HG02571 (cell line): ENCODE data around the gene TMEM132A.

Experiments used
- ATAC-seq: cut with Tn5 transposase; IDR thresholded peaks from one replicate; pipeline ENCODE4 v1.9.1; 2021; ENCODE audit warnings: mild to moderate bottlenecking, moderate library complexity; ENCODE audit not compliant: unreplicated experiment

TMEM132A gene

DNA sequence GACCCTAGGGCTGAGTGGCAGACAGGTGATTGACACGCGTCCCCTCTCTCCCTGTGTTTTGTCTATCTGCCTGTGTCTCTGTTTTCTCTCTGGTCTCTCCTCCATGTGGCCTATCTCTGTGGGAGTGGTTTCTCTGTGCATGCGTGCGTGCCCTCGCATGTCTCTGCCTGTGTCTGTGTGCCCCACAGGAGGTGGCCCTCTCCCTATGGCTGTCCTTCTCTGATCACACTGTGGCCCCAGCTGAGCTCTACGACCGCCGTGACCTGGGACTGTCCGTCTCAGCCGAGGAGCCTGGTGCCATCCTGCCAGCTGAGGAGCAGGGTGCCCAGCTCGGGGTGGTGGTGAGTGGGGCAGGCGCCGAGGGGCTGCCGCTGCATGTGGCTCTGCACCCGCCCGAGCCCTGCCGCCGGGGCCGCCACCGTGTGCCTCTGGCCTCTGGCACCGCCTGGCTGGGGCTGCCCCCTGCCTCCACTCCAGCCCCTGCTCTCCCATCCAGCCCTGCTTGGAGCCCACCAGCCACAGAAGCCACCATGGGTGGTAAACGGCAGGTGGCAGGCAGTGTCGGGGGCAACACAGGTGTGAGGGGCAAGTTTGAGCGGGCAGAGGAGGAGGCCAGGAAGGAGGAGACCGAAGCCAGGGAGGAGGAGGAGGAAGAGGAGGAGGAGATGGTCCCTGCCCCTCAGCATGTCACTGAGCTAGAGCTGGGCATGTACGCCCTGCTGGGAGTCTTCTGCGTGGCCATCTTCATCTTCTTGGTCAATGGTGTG lies 11.6 kb downstream of the TMEM132A start:
- ATAC-seq = no peak

DNA sequence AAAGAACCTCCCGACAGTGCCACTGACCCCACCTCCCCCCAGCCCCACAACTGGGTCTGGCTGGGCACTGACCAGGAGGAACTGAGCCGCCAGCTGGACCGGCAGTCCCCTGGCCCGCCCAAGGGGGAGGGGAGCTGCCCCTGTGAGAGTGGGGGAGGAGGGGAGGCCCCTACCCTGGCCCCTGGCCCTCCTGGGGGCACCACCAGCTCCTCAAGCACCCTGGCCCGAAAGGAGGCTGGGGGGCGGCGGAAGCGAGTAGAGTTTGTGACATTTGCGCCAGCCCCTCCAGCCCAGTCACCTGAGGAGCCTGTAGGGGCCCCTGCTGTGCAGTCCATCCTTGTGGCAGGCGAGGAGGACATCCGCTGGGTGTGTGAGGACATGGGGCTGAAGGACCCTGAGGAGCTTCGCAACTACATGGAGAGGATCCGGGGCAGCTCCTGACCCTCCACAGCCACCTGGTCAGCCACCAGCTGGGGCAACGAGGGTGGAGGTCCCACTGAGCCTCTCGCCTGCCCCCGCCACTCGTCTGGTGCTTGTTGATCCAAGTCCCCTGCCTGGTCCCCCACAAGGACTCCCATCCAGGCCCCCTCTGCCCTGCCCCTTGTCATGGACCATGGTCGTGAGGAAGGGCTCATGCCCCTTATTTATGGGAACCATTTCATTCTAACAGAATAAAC lies 12.3 kb downstream of the TMEM132A start:
- no peak for ATAC-seq

DNA sequence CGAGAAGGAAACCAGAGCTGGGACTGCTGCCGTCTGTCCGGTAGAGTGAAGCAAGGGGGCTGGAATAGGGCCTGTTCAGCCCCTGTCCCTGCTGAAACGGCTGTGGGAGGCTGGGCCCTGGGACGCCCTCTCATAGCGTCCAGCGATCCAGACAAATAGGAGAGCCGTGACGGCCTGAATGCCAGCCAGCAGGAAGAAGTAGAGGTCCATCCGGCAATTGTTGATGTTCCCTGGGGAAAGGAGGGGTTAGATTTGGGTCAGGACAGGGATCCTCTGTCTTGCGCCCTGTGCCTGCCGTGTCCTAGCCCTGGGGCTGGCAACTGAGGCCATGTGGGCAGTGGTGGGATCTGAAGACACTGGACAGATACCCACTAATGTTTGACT lies 12.9 kb downstream of the TMEM132A start:
- ATAC-seq = no peak

DNA sequence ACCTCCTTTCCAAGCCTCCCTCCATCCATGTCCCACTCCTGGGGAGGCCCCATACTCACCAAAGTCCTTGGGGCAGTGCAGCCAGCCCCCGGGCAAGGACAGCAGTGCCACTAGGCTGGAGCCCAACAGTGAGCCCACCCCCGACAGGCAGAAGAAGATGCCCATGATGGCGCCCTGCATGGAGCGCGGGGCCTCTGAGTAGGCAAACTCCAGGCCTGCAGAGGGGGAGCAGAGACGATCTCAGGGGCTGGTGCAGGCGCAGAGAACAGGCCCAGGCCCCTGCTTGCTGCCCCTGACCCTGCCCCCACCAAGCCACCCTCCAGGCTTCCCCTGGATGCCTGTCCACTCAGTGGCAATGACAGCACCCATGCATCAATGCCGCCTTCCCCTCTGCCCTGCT lies 13.6 kb downstream of the TMEM132A start:
- ATAC-seq = no peak

- ATAC-seq = no peak
Observed at GRCh38 chr11:60938500-60938899, 14.2 kb downstream of the TMEM132A start.

GRCh38 chr11:60939301-60939700 lies 15.0 kb downstream of the TMEM132A start:
- no peak for ATAC-seq

- no peak for ATAC-seq
Observed at GRCh38 chr11:60939855-60940254, 15.6 kb downstream of the TMEM132A start.

- no peak for ATAC-seq
Observed at GRCh38 chr11:60941371-60942119, 17.3 kb downstream of the TMEM132A start.

DNA sequence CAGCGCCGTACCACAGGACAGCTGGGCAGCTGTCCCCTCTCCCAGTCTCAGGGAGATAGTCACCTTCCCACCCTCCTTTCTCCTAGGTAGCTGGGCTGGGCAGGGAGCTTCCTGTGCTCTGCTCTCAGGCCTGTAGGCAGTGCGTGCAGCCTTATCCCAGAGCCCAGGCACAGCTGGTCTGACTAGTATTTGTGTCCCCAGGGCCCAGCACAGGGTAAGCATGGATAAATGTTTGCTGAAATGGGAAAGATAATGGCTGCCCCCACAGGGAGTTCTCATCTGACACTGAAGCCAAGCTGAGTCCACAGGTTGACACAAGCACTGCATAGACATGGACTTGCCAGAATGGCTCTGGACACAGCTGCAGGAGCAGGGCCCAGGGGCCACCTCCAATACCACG lies 18.0 kb downstream of the TMEM132A start:
- no peak for ATAC-seq

DNA sequence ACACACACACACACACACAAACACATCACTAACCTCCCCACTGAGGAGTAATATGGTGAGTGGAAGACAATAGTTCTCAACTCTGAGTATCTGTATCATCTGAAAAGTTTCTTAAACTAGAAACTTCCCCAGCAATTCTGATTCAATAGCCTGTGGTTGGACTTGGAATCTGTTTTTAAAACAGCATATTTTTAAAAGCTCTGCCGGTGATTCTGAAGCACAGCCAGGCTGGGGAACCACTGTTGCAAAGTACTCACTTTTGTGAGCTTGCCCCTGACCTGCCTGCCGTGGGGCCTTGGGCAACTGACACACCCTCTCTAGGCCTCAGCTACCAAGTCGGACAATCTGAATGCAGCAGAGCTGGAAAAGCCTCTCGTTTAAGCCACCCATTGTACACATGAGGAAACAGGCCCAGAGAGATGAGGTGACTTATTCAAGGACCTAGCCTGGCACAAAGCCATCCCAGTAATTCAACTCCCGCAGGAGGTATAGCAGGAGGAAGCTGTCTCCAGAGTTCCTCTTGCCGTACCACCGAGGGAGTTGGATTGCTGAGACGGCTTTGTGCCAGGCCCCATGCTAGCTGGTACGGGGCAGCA lies 18.8 kb downstream of the TMEM132A start:
- no peak for ATAC-seq

- ATAC-seq = no peak
Observed at GRCh38 chr11:60944490-60945294, 20.4 kb downstream of the TMEM132A start.

GRCh38 chr11:60945295-60945667 lies 21.0 kb downstream of the TMEM132A start:
- ATAC-seq = no peak

GRCh38 chr11:60946601-60947264 lies 22.5 kb downstream of the TMEM132A start:
- ATAC-seq = no peak

- ATAC-seq = no peak
Observed at GRCh38 chr11:60947700-60948099, 23.4 kb downstream of the TMEM132A start.

- ATAC-seq = no peak
Observed at GRCh38 chr11:60948250-60948649, 24.0 kb downstream of the TMEM132A start.

- no peak for ATAC-seq
Observed at GRCh38 chr11:60950024-60950423, 25.8 kb downstream of the TMEM132A start.

DNA sequence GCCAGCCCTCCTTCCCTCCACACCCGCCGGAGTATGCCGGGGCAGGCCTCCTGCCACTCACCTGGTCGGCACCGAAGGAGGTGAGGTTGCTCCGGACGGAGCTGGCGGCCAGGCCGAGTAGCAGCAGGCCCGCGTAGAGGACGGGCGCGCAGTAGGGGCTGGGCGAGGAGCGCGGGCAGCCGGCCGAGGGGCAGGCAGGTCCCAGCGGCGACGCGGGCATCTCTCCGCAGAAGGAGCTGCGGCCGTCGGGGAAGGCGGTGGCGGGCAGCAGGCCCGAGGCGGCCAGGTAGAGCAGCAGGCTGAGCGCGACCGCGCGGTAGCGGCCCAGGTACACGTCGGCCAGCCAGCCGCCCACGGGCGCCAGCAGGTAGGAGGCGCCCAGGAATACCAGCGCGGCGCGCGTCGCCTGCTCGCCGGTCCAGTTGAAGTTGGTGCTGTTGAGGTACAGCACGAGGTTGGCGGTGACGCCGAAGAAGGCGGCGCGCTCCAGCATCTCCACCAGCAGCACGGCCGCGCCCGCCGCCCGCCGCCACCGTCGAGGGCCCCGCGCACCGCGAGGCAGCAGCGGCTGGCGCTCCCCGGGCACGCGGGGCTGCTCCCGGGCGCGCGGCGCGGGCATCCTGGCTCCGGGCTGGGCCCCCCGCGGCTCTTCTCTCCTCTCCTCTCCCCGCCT lies 26.8 kb downstream of the TMEM132A start:
- ATAC-seq = peak; percentile 8

DNA sequence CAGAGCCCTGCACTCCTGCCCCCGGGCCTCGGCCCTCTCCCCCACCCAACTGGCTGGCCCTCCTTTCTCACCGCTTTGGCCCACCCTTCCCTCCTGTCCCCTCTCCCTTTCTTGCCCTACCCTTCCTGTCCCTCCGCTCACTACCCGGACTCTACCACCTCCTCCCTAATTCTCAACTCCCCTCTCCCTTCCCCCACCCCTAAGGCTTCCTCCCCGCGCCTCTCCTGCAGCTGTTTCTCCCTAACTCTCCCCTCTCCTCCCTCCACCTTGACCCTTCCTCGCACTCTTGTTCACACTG lies 27.3 kb downstream of the TMEM132A start:
- ATAC-seq = peak; percentile 4

- peak; percentile 78 for ATAC-seq
Observed at GRCh38 chr11:60951904-60952741, 27.9 kb downstream of the TMEM132A start, which contains the start of gene SLC15A3. SLC15A3 (minus strand) TSS chr11:60952176; CDS start chr11:60951551, 625 bp downstream.
